Loucy (cell line): ENCODE results near the gene PARVG.

Experiments
- CTCF ChIP-seq: fragments of 200-600 bp; sonication (generic); conservative IDR thresholded peaks from 2 replicates; pipeline ENCODE4 v1.5.1; 2014; ENCODE audit warnings: mild to moderate bottlenecking, antibody characterized with exemption, low read length
- EZH2phosphoT487 ChIP-seq: fragments of 200-600 bp; IDR thresholded peaks from 2 replicates; pipeline ENCODE4 v1.6.1; 2018; ENCODE audit warnings: antibody characterized with exemption, mild to moderate bottlenecking, moderate library complexity, borderline replicate concordance

- TF ChIP-seq CTCF (no peak), EZH2phosphoT487 (no peak)
Measured at GRCh38 chr22:44205516-44206329, 25.0 kb downstream of the PARVG start.
